ENCODE results near the gene LRRC39. TPM values are rescaled to one million over a fixed set of nuclear protein-coding genes. Genes with fewer than 3 reads are reported as not detected.

LRRC39 gene
- total and polyA plus RNA-seq, 11 donors, result 16.1 to 203 (median 123) TPM

- ATAC-seq (no peak), DNase-seq (no peak)
- TF ChIP-seq POLR2A (IDR thresholded peaks at IDR 0.05) (no peak), CTCF (IDR thresholded peaks at IDR 0.05) (no peak)
- H3K36me3 ChIP-seq, result no peaks in the 10 kb centered on the region
- H3K9me3 ChIP-seq, result peaks cover 0 to 6% (median 0%) of the 10 kb centered on the region in 12 donors
- H3K27me3 ChIP-seq, result no peaks in the 10 kb centered on the region
- H3K27ac ChIP-seq, result no peak overlapping the region
- WGBS, 4 donors, result 95 to 99% (median 97%) methylated on average over 4 of the region's 4 CpGs
- H3K4me3 ChIP-seq, result no peak overlapping the region
- intact Hi-C loops (cut with DNase I), result no loop called here
- peaks cover 0 to 6% (median under 1%) of the 10 kb centered on the region in 12 donors for H3K4me1 ChIP-seq
Observed at GRCh38 chr1:100183370-100183769, 5.3 kb upstream of the LRRC39 start.

GRCh38 chr1:100177295-100178041 lies 588 bp downstream of the LRRC39 start:
- Histone ChIP-seq H3K27me3 (no peaks in the 10 kb centered on the region), H3K9me3 (no peaks in the 10 kb centered on the region), H3K4me1 (peaks cover 0 to 3% (median 0%) of the 10 kb centered on the region in 12 donors), H3K36me3 (no peaks in the 10 kb centered on the region), H3K4me3 (peak overlapping the region; percentile 4 to 59 (median 50)), H3K27ac (peak overlapping the region; percentile 19 to 81 (median 72))
- ATAC-seq (peak in 3 of 4 donors; percentile 10 to 41 (median 37)), DNase-seq (no peak)
- 47 to 58% (median 55%) methylated on average over 4 of the region's 4 CpGs for WGBS, 4 donors
- TF ChIP-seq POLR2A (IDR thresholded peaks at IDR 0.05), result no peak
- TF ChIP-seq CTCF (IDR thresholded peaks at IDR 0.05), result no peak
- intact Hi-C loops (cut with DNase I), result no loop called here

- ATAC-seq, result no peak
- intact Hi-C loops (cut with DNase I), result loop anchor here in 1 of 10 donors (10.0 kb wide), 1 partner anchor 107 kb away; no protein-coding TSS in a partner anchor
- no peak for TF ChIP-seq POLR2A (IDR thresholded peaks at IDR 0.05)
- TF ChIP-seq CTCF (IDR thresholded peaks at IDR 0.05), result no peak
- 97 to 99% (median 97%) methylated on average over 2 of the region's 2 CpGs for WGBS, 4 donors
- Histone ChIP-seq H3K4me1 (peaks cover 0 to 11% (median 1%) of the 10 kb centered on the region in 12 donors), H3K27me3 (no peaks in the 10 kb centered on the region), H3K36me3 (peaks cover 0 to 32% (median 0%) of the 10 kb centered on the region in 9 donors), H3K27ac (no peak overlapping the region), H3K4me3 (no peak overlapping the region), H3K9me3 (no peaks in the 10 kb centered on the region)
- no peak for DNase-seq
Observed at GRCh38 chr1:100168051-100168450, 10.0 kb downstream of the LRRC39 start.

- H3K27ac ChIP-seq, result no peak overlapping the region
- H3K27me3 ChIP-seq, result no peaks in the 10 kb centered on the region
- ATAC-seq (no peak), DNase-seq (no peak)
- H3K4me1 ChIP-seq, result peaks cover 0 to 15% (median 2%) of the 10 kb centered on the region in 12 donors
- no peak overlapping the region for H3K4me3 ChIP-seq
- intact Hi-C loops (cut with DNase I), result loop anchor here in 2 of 10 donors (5.0 to 10.0 kb wide), 2 partner anchors 103 to 110 kb away; partner anchors contain the start of gene RTCA (in 1 of the 2)
- no peaks in the 10 kb centered on the region for H3K9me3 ChIP-seq
- H3K36me3 ChIP-seq, result peaks cover 0 to 49% (median 7%) of the 10 kb centered on the region in 9 donors
- 89 to 92% (median 91%) methylated on average over 5 of the region's 5 CpGs for WGBS, 4 donors
- no peak for TF ChIP-seq CTCF (IDR thresholded peaks at IDR 0.05)
- no peak for TF ChIP-seq POLR2A (IDR thresholded peaks at IDR 0.05)
Observed at GRCh38 chr1:100164702-100165101, 13.4 kb downstream of the LRRC39 start.
